GM12878 (cell line): ENCODE data around the gene TKT. TPM values are rescaled to one million over a fixed set of nuclear protein-coding genes. Genes with fewer than 3 reads are reported as not detected.

ENCODE experiments used
- ATAC-seq: fragments of 200-7000 bp; cut with Tn5 transposase; 3 replicates; pipeline ENCODE4 v1.9.1; 2020; ENCODE audit warnings: mild to moderate bottlenecking, moderate library complexity
- BruUV-seq: library from RNA; stranded (reverse); fragments of 400-500 nt; replicated peaks from 2 replicates; lab custom pipeline; 2021; lab: Mats Ljungman, UMichigan
- CTCF ChIA-PET: fragments of 300-600 bp; sonication (Branson Sonifier 250); formaldehyde crosslinking; extraction: SDS; loops from one replicate; lab custom pipeline; 2021; ENCODE audit warnings: inconsistent platforms; lab: Yijun Ruan, JAX
- POLR2A ChIA-PET: fragments of 350-600 bp; formaldehyde crosslinking; extraction: SDS; loops from one replicate; lab custom pipeline; 2021; ENCODE audit warnings: inconsistent platforms; lab: Charles Lee
- RAD21 ChIA-PET: fragments of 300-600 bp; sonication (Branson Sonifier 250); formaldehyde crosslinking; loops from one replicate; lab custom pipeline; 2023; ENCODE audit warnings: antibody characterized with exemption; ENCODE audit not compliant: unreplicated experiment; lab: Charles Lee
- SMC1A ChIA-PET: fragments of 300-600 bp; sonication (Branson Sonifier 250); formaldehyde crosslinking; loops from one replicate; lab custom pipeline; 2023; ENCODE audit not compliant: unreplicated experiment, uncharacterized antibody; lab: Charles Lee
- DNase-seq: peaks from one replicate; pipeline ENCODE4 v3.0.0-alpha.2; 2011; ENCODE audit warnings: low read depth, low spot score
- FAIRE-seq: peaks from 3 replicates; lab custom pipeline; 2011; peaks lifted over from hg19 to GRCh38; lab: Jason Lieb, UNC
- H2AFZ ChIP-seq: 2 replicates; pipeline ENCODE4 v1.6.0; 2011; ENCODE audit warnings: low read depth, low read length, control low read depth; ENCODE audit not compliant: control insufficient read depth
- H3K27ac ChIP-seq: 2 replicates; pipeline ENCODE4 v1.5.1; 2011; ENCODE audit warnings: control low read depth; ENCODE audit not compliant: control insufficient read depth, insufficient read depth
- H3K27me3 ChIP-seq, 2 experiments: replicated peaks in 1 of 2; 2 replicates each; pipeline versions ENCODE4 v1.6.0 to v1.6.1; 2011; ENCODE audit warnings: low read length in 1 of 2; ENCODE audit not compliant: control insufficient read depth in 2 of 2, insufficient read depth in 2 of 2
- H3K36me3 ChIP-seq, 2 experiments: 2 replicates each; pipeline ENCODE4 v1.5.1; 2011; ENCODE audit warnings: low read length in 1 of 2; ENCODE audit not compliant: control insufficient read depth in 2 of 2, insufficient read depth in 2 of 2
- H3K4me1 ChIP-seq: 2 replicates; pipeline ENCODE4 v1.6.1; 2011; ENCODE audit warnings: mild to moderate bottlenecking, low read length, moderate library complexity, mixed read lengths; ENCODE audit not compliant: control insufficient read depth, insufficient read depth
- H3K4me2 ChIP-seq: 2 replicates; pipeline ENCODE4 v1.6.0; 2011; ENCODE audit warnings: control low read depth; ENCODE audit not compliant: control insufficient read depth, insufficient read depth
- H3K4me3 ChIP-seq: fragments of 200-600 bp; sonication (generic); 2 replicates; pipeline ENCODE4 v1.5.1; 2016
- H3K79me2 ChIP-seq: 2 replicates; pipeline ENCODE4 v1.6.0; 2011; ENCODE audit warnings: low read length; ENCODE audit not compliant: control insufficient read depth, insufficient read depth
- H3K9ac ChIP-seq: 2 replicates; pipeline ENCODE4 v1.8.0; 2011; ENCODE audit warnings: low read length, control low read depth, mixed read lengths; ENCODE audit not compliant: control insufficient read depth, insufficient read depth
- H3K9me3 ChIP-seq: replicated peaks from 3 replicates; pipeline ENCODE4 v1.5.1; 2011; ENCODE audit warnings: mild to moderate bottlenecking, low read length; ENCODE audit not compliant: control insufficient read depth, insufficient read depth
- H4K20me1 ChIP-seq: 2 replicates; pipeline ENCODE4 v1.6.0; 2011; ENCODE audit not compliant: control insufficient read depth, insufficient read depth
- NR2F1 ChIP-seq: fragments of 450-650 bp; conservative IDR thresholded peaks from 2 replicates; pipeline ENCODE4 v1.6.1; 2017; ENCODE audit warnings: mild to moderate bottlenecking
- PKNOX1 ChIP-seq: fragments of 450-650 bp; IDR thresholded peaks from 2 replicates; pipeline ENCODE4 v1.6.1; 2016; ENCODE audit warnings: mild to moderate bottlenecking
- WGBS: methylation state at CpG from one replicate; pipeline ENCODE4 v1.1.6; 2016; ENCODE audit warnings: low lambda C conversion rate; ENCODE audit not compliant: insufficient replicate concordance, insufficient coverage; ENCODE audit errors: missing lambda C conversion rate; 5-methylcytosine and 5-hydroxymethylcytosine counted together
- in situ Hi-C: fragments of 300-500 bp; cut with MboI; formaldehyde crosslinking; loops from 9 replicates; pipeline ENCODE4 v1.14.3; 2018; ENCODE audit warnings: mixed read lengths
- intact Hi-C: fragments of 100-400 bp; cut with micrococcal nuclease; formaldehyde crosslinking; loops from one replicate; pipeline ENCODE4 v1.14.2; 2022; ENCODE audit not compliant: unreplicated experiment
- polyA plus RNA-seq, 11 experiments: library from polyadenylated mRNA; depleted of rRNA in 4 of 11; unstranded in 6 of 11; stranded (reverse) in 5 of 11; fragments of >200 nt; fragmentation: Nextera tagmentation in 4 of 11; fragmentation: Illumina TruSeq in 1 of 11; extraction: Ambion mirVana in 4 of 11; extraction: Trizol in 1 of 11; gene quantifications; 1 replicate in 1 of 11; 2 replicates in 10 of 11; pipeline versions ENCODE4 v1.2.1 to v1.2.3, GENCODE V29; 2011 to 2016; ENCODE audit warnings: inconsistent platforms in 2 of 11, missing spikeins in 2 of 11, low read depth in 1 of 11
- total RNA-seq, 4 experiments: library from RNA; depleted of rRNA in 3 of 4; stranded (reverse); fragments of >200 nt in 3 of 4; fragmentation: Illumina TruSeq in 1 of 4; extraction: Trizol in 1 of 4; gene quantifications; 2 replicates each; pipeline versions ENCODE4 v1.2.1 to v1.2.3, GENCODE V29; 2013 to 2021
- TF ChIP-seq, protein P1 (sequence below): IDR thresholded peaks from 2 replicates; pipeline ENCODE4 v1.6.1; 2012; ENCODE audit warnings: low read depth, low read length, improper control_type of control experiment

TKT gene
- total and polyA plus RNA-seq, 10 of the 15 experiments (the other 5 are each of a cell fraction or from before 2014, with no cell fraction given), result 56.4 to 385 (median 143) TPM

DNA sequence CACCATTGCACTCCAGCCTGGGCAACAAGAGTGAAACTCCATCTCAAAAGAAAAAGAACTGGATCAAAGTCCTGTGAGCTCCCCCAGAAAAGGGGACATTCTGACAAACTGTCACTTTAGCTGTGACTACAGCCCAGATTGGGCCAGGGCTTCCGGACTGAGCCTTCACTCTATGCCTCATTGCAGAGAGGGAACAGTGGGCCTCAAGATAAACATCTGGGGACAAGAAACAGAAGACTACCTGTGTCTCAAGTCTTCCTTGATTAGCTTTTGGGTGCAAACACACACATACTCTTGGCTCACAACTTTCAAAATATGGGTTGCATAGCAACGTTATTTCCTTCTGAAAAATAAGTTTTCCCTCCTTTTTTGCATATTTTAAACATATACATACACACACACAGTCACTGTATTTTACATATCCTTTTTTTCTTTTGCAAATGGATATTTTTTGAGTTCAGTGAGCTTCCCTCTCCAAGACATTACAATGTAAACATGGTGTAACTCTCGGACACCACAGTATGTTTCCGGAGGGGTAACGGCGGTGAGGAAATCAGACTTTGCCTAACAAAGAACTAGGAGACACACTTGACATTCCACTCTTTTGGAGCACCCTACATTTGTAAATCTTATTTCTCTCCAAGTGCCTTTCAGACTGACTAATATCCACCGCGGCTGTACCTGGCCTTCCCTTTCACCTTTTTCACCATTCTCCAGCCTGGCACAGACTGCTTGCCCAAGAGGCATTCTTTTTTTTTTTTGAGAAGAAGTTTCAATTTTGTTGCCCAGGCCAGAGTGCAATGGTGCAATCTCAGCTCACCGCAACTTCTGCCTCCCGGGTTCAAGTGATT, 3.5 kb downstream of the TKT start:
- H3K4me1 ChIP-seq, result peaks cover 32% of the 10 kb centered on the region
- peak overlapping the region; percentile 92 for H3K4me3 ChIP-seq
- ChIA-PET SMC1A (interaction anchor here (0.7 to 2.5 kb wide), 3 partner anchors 31 to 72 kb away, joined by 3 to 5 read pairs (median 3); no protein-coding TSS in a partner anchor), POLR2A (interaction anchor here (0.6 to 1.4 kb wide), 4 partner anchors 9 to 639 kb away, joined by 3 to 10 read pairs (median 3); partner anchors contain the start of gene SELENOK), CTCF (interaction anchor here (0.9 to 1.5 kb wide), 3 partner anchors 32 to 118 kb away, joined by 3 to 4 read pairs (median 4); no protein-coding TSS in a partner anchor), RAD21 (interaction anchor here (1.4 kb wide), 1 partner anchor 142 kb away, joined by 3 read pairs; no protein-coding TSS in a partner anchor)
- intact Hi-C loops (no loop called here), in situ Hi-C loops (no loop called here)
- H3K4me2 ChIP-seq, result peak overlapping the region; percentile 99
- WGBS, result 0% methylated on average over 10 of the region's 10 CpGs
- no peak overlapping the region; the same call in 1 of the 2 replicates for H3K27ac ChIP-seq
- FAIRE-seq, result no peak
- TSS peak; percentile 56 for BruUV-seq
- H2AFZ ChIP-seq, result no peak overlapping the region
- no peaks in the 10 kb centered on the region for H3K27me3 ChIP-seq
- ATAC-seq, result no peak
- H3K9me3 ChIP-seq, result no peaks in the 10 kb centered on the region
- TF ChIP-seq NR2F1, result no peak
- TF ChIP-seq, protein P1, sequence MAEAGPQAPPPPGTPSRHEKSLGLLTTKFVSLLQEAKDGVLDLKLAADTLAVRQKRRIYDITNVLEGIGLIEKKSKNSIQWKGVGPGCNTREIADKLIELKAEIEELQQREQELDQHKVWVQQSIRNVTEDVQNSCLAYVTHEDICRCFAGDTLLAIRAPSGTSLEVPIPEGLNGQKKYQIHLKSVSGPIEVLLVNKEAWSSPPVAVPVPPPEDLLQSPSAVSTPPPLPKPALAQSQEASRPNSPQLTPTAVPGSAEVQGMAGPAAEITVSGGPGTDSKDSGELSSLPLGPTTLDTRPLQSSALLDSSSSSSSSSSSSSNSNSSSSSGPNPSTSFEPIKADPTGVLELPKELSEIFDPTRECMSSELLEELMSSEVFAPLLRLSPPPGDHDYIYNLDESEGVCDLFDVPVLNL, result no peak
- TF ChIP-seq PKNOX1, result peak; percentile 25; the same call in 1 of the 2 replicates
- no peak overlapping the region for H3K9ac ChIP-seq
- H3K36me3 ChIP-seq, result no peaks in the 10 kb centered on the region
- DNase-seq, result no peak
- peaks cover 11% of the 10 kb centered on the region for H4K20me1 ChIP-seq
- peaks cover 79% of the 10 kb centered on the region for H3K79me2 ChIP-seq
